IPS DF 6.9 (cell line): ENCODE results near the gene CSNK2A3.
"Not testable (repeated sequence)": the region's sequence is repeated elsewhere in the genome, so short reads cannot be mapped to it uniquely, and the experiment has no call there.

Source experiments
- DNase-seq: peaks from one replicate; pipeline ENCODE4 v3.0.0-alpha.2; 2013; ENCODE audit warnings: low read depth, low spot score
- H3K27ac ChIP-seq: one replicate; pipeline ENCODE4 v1.5.1; 2013; ENCODE audit warnings: low read length, control low read depth
- H3K27me3 ChIP-seq: 2 replicates; pipeline ENCODE4 v1.6.1; 2013; ENCODE audit warnings: mild to moderate bottlenecking, low read length; ENCODE audit not compliant: control insufficient read depth, insufficient read depth
- H3K36me3 ChIP-seq: 2 replicates; pipeline ENCODE4 v1.6.1; 2013; ENCODE audit warnings: low read length; ENCODE audit not compliant: control insufficient read depth, insufficient read depth
- H3K4me1 ChIP-seq: 2 replicates; pipeline ENCODE4 v1.6.1; 2013; ENCODE audit warnings: low read length; ENCODE audit not compliant: control insufficient read depth, insufficient read depth
- H3K4me3 ChIP-seq: 2 replicates; pipeline ENCODE4 v1.5.1; 2013; ENCODE audit warnings: mild to moderate bottlenecking, low read length
- H3K9me3 ChIP-seq: 2 replicates; pipeline ENCODE4 v1.6.1; 2013; ENCODE audit warnings: low read length, inconsistent platforms; ENCODE audit not compliant: control insufficient read depth, insufficient read depth
- WGBS: extraction: QIAGEN DNeasy Blood & Tissue Kit; methylation state at CpG from one replicate; pipeline ENCODE4 v1.1.7; 2013; ENCODE audit warnings: mixed read lengths, missing lambda C conversion rate; ENCODE audit not compliant: insufficient read length, insufficient coverage; 5-methylcytosine and 5-hydroxymethylcytosine counted together

CSNK2A3 gene

DNA sequence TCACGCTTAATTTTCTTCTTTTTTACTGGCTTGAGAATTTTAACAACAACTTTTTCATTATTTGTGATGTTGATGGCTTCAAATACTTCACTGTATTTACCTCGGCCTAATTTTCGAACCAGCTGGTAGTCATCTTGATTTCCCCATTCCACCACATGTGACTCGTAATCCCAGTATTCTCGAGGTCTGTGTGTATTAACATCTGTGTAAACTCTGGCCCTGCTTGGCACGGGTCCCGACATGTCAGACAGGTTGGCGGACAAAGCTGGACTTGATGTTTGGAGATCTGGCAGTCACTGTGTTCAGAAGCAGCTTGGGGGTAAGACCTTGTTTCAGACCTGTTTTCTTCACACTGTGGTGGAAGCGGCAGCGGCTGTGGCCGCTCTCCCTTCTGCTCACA is at the start of gene CSNK2A3:
TSS of gene CSNK2A3 (minus strand) at position 373 of the 400 bp plus-strand sequence. CDS start at position 242, 131 bp downstream.
- not testable (repeated sequence) for H3K27me3 ChIP-seq, H3K4me3 ChIP-seq, DNase-seq, H3K36me3 ChIP-seq, H3K27ac ChIP-seq, H3K9me3 ChIP-seq, H3K4me1 ChIP-seq
- WGBS = 100% methylated on average over 1 of the region's 11 CpGs

DNA sequence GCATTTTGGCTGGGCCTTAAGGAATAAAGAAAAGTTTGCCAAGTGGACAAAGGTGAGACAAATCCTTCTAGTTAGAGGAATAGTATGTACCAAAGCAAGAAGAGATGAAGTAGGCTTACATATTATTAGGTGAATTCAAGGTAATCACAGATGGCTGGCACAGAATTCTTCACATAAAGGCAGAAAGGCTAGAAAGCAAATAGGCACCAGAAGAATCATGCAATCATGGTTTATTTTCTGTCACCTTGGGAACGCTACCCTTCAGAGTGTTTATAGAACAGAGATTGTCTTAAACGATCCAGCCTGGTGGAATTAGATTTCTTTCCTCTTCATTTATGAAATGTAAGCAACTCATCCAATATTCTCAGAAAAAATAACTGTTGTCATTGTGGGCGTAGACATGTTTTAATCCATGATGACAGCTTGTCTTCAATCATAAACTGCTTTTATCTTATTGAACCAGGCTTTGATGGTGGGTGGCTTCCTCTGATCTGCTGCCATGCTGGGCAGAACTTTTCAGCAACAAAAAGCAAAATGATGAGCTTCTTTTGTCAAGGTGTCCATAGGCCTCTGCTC is 49.0 kb upstream of the CSNK2A3 start:
- no CpG with 5 or more reads among the region's 3 CpGs for WGBS
- Histone ChIP-seq H3K27ac (no peak overlapping the region), H3K27me3 (no peaks in the 10 kb centered on the region), H3K4me3 (no peak overlapping the region), H3K36me3 (no peaks in the 10 kb centered on the region), H3K4me1 (peaks cover 11% of the 10 kb centered on the region), H3K9me3 (no peaks in the 10 kb centered on the region)
- no peak for DNase-seq

GRCh38 chr11:11400635-11401232 is 47.7 kb upstream of the CSNK2A3 start:
- Histone ChIP-seq H3K9me3 (no peaks in the 10 kb centered on the region), H3K36me3 (no peaks in the 10 kb centered on the region), H3K4me1 (peaks cover 11% of the 10 kb centered on the region), H3K27ac (no peak overlapping the region), H3K4me3 (no peak overlapping the region), H3K27me3 (no peaks in the 10 kb centered on the region)
- no CpG with 5 or more reads among the region's 9 CpGs for WGBS
- peak; percentile 33 for DNase-seq

DNA sequence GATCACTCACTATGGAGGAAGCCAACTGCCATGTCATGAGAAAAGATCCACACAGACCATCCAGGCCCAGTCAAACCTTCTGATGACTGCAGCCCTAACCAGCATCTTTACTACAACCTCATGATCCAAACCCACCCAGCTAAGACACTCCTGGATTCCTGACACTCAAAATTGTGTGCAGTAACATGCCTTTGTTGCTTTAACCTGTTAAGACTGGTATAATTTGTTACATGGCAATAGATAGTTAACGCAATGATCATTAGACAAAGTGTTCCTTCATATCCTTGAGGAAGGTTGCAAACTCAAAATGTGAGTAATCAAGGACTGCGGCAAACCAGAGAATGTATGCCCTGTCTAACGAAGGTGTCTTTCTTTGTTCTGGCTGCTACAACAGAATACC is 47.1 kb upstream of the CSNK2A3 start:
- Histone ChIP-seq H3K9me3 (no peaks in the 10 kb centered on the region), H3K4me1 (peaks cover 11% of the 10 kb centered on the region), H3K4me3 (no peak overlapping the region), H3K36me3 (no peaks in the 10 kb centered on the region), H3K27ac (no peak overlapping the region), H3K27me3 (no peaks in the 10 kb centered on the region)
- no peak for DNase-seq
- no CpG with 5 or more reads among the region's 3 CpGs for WGBS

GRCh38 chr11:11397781-11398180 is 44.7 kb upstream of the CSNK2A3 start:
- no peak for DNase-seq
- H3K9me3 ChIP-seq = no peaks in the 10 kb centered on the region
- no peaks in the 10 kb centered on the region for H3K36me3 ChIP-seq
- H3K4me1 ChIP-seq = no peaks in the 10 kb centered on the region
- no peak overlapping the region for H3K4me3 ChIP-seq
- WGBS = no CpG with 5 or more reads among the region's 3 CpGs
- H3K27ac ChIP-seq = no peak overlapping the region
- H3K27me3 ChIP-seq = no peaks in the 10 kb centered on the region

- Histone ChIP-seq H3K4me1 (no peaks in the 10 kb centered on the region), H3K27ac (no peak overlapping the region), H3K27me3 (no peaks in the 10 kb centered on the region), H3K9me3 (no peaks in the 10 kb centered on the region), H3K36me3 (no peaks in the 10 kb centered on the region), H3K4me3 (no peak overlapping the region)
- no peak for DNase-seq
- no CpG with 5 or more reads among the region's 2 CpGs for WGBS
Observed at GRCh38 chr11:11397036-11397415, 44.0 kb upstream of the CSNK2A3 start.

DNA sequence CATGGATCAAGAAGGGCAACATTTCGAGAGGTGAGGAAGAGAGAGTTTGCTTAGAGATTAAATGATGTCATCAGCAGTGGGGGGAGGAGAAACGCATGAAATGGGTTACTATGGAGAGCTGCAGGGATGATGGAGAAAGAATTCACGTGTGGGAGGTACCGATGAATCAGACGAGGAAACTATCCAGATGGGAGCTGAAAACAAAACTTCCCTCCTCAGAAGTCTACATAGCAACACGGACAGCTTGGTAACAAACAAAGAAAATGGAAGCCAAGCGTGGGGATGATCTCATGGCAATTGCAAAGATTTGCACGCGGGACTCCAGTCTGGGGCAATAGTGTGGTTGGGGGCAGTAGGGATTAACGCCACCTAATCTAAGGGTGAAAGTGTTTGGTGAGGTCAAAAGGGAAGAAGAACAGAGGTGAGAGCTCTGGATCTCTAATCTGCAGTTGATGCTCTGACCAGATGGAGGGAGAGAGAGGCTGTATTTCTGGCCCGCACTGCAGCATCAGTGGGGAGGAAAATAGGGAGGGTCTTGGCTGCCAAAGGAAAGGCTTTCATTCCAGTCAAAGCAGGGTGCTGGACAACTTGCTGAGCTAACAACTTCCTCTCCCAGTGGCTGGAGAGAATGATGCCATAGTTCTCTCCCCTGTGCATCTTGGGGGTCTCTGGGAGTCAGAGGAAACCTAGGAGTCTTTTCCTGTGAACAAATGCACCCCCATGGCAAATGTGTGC is 43.4 kb upstream of the CSNK2A3 start:
- Histone ChIP-seq H3K4me1 (no peaks in the 10 kb centered on the region), H3K27me3 (no peaks in the 10 kb centered on the region), H3K4me3 (no peak overlapping the region), H3K9me3 (no peaks in the 10 kb centered on the region), H3K27ac (no peak overlapping the region), H3K36me3 (no peaks in the 10 kb centered on the region)
- WGBS = no CpG with 5 or more reads among the region's 11 CpGs
- DNase-seq = no peak

DNA sequence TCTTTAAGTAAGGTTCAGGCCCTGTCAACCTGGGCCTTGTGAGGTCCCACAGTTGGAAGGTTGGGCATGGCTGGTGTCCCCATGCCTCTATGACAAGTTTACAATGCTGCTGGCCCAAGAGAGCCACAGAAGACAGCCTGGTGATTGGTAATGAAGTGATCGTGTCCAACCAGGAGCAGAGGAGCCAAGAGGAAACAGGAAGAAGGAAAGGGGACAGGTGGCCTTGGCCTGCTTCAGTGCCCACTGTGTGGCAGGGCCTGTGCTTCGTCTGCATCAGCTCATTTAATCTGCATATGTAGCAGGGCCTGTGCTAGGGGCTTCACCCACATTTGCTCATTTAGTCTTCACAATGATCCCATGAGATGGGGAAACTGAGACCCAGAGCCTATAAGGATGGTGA is 42.1 kb upstream of the CSNK2A3 start:
- Histone ChIP-seq H3K27me3 (no peaks in the 10 kb centered on the region), H3K9me3 (no peaks in the 10 kb centered on the region), H3K4me1 (no peaks in the 10 kb centered on the region), H3K27ac (no peak overlapping the region), H3K36me3 (no peaks in the 10 kb centered on the region), H3K4me3 (no peak overlapping the region)
- WGBS = no CpG with 5 or more reads among the region's 2 CpGs
- no peak for DNase-seq

DNA sequence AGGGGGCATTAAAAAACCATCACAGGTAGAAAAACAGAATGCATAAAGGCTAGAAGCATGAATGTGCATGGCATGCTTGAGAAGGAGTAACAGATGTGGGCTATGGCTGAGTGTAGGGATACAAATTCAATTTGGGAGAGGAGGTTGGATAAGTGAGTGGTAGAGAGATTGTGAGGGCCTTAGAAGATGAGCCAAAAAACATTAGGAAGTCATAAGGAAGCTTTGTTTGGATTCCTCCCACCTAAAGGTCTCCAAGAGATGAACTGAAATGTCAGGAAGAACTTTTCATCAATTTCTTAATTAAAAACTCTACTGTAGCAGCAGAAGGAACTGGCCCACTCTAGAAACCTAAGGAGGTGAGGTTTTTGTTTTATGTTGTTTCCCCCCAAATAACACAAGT is 41.2 kb upstream of the CSNK2A3 start:
- Histone ChIP-seq H3K27ac (no peak overlapping the region), H3K27me3 (no peaks in the 10 kb centered on the region), H3K9me3 (no peaks in the 10 kb centered on the region), H3K4me1 (no peaks in the 10 kb centered on the region), H3K4me3 (no peak overlapping the region), H3K36me3 (no peaks in the 10 kb centered on the region)
- DNase-seq = no peak

- Histone ChIP-seq H3K27me3 (no peaks in the 10 kb centered on the region), H3K4me1 (peaks cover 3% of the 10 kb centered on the region; the same call in 1 of the 2 replicates), H3K27ac (no peak overlapping the region), H3K4me3 (no peak overlapping the region), H3K9me3 (no peaks in the 10 kb centered on the region), H3K36me3 (no peaks in the 10 kb centered on the region)
- no peak for DNase-seq
- WGBS = no CpG with 5 or more reads among the region's 13 CpGs
Observed at GRCh38 chr11:11391796-11392463, 38.9 kb upstream of the CSNK2A3 start.
